H9 (cell line): ENCODE measurements around the gene NRGN. TPM values are rescaled to one million over a fixed set of nuclear protein-coding genes. Genes with fewer than 3 reads are reported as not detected.

Source experiments
- DNase-seq: peaks from one replicate; pipeline ENCODE4 v3.0.0-alpha.2; 2017
- H2AFZ ChIP-seq: one replicate; pipeline ENCODE4 v1.6.1; 2013; ENCODE audit warnings: mild to moderate bottlenecking, low read length, control low read depth, moderate library complexity
- H2AK5ac ChIP-seq: 2 replicates; pipeline ENCODE4 v1.6.1; 2013; ENCODE audit warnings: low read length, control low read depth, mixed read lengths; ENCODE audit not compliant: insufficient read length
- H2BK120ac ChIP-seq: one replicate; pipeline ENCODE4 v1.6.1; 2013; ENCODE audit warnings: low read depth, mild to moderate bottlenecking, low read length, control low read depth, inconsistent platforms; ENCODE audit not compliant: poor library complexity, severe bottlenecking
- H2BK12ac ChIP-seq: 2 replicates; pipeline ENCODE4 v1.6.1; 2013; ENCODE audit warnings: low read length, control low read depth, mixed read lengths, low read depth; ENCODE audit not compliant: insufficient read length
- H2BK15ac ChIP-seq: 2 replicates; pipeline ENCODE4 v1.6.1; 2013; ENCODE audit warnings: low read depth, low read length, control low read depth
- H2BK20ac ChIP-seq: one replicate; pipeline ENCODE4 v1.6.1; 2013; ENCODE audit warnings: low read depth, mild to moderate bottlenecking, low read length, control low read depth, inconsistent platforms; ENCODE audit not compliant: poor library complexity, severe bottlenecking
- H2BK5ac ChIP-seq: 2 replicates; pipeline ENCODE4 v1.6.1; 2013; ENCODE audit warnings: low read length, control low read depth, mixed read lengths; ENCODE audit not compliant: insufficient read length
- H3K14ac ChIP-seq: 2 replicates; pipeline ENCODE4 v1.6.1; 2013; ENCODE audit warnings: low read length, control low read depth; ENCODE audit not compliant: insufficient read depth
- H3K18ac ChIP-seq: 2 replicates; pipeline ENCODE4 v1.6.1; 2013; ENCODE audit warnings: low read depth, mild to moderate bottlenecking, mixed read lengths, low read length, control low read depth; ENCODE audit not compliant: insufficient read length
- H3K23ac ChIP-seq: 2 replicates; pipeline ENCODE4 v1.6.1; 2013; ENCODE audit warnings: low read length, control low read depth, mixed read lengths, low read depth; ENCODE audit not compliant: insufficient read length
- H3K23me2 ChIP-seq: 2 replicates; pipeline ENCODE4 v1.6.1; 2013; ENCODE audit warnings: low read depth, mild to moderate bottlenecking, mixed read lengths, low read length, control low read depth; ENCODE audit not compliant: insufficient read length, poor library complexity, severe bottlenecking
- H3K27ac ChIP-seq: 2 replicates; pipeline ENCODE4 v1.5.1; 2013; ENCODE audit warnings: low read length, control low read depth, mixed read lengths, low read depth; ENCODE audit not compliant: insufficient read length
- H3K27me3 ChIP-seq: 2 replicates; pipeline ENCODE4 v1.6.1; 2013; ENCODE audit warnings: low read length, control low read depth, inconsistent platforms; ENCODE audit not compliant: insufficient read depth
- H3K4ac ChIP-seq: 2 replicates; pipeline ENCODE4 v1.6.1; 2013; ENCODE audit warnings: low read depth, mild to moderate bottlenecking, control low read depth, inconsistent platforms, low read length, moderate library complexity
- H3K4me1 ChIP-seq: 2 replicates; pipeline ENCODE4 v1.6.1; 2013; ENCODE audit warnings: low read length, control low read depth, inconsistent platforms; ENCODE audit not compliant: insufficient read depth
- H3K4me2 ChIP-seq: 2 replicates; pipeline ENCODE4 v1.6.1; 2013; ENCODE audit warnings: low read length, control low read depth, mixed read lengths; ENCODE audit not compliant: insufficient read length, insufficient read depth
- H3K56ac ChIP-seq: 2 replicates; pipeline ENCODE4 v1.6.1; 2013; ENCODE audit warnings: low read depth, mild to moderate bottlenecking, mixed read lengths, low read length, control low read depth; ENCODE audit not compliant: insufficient read length
- H3K79me1 ChIP-seq: 2 replicates; pipeline ENCODE4 v1.6.1; 2013; ENCODE audit warnings: low read depth, mild to moderate bottlenecking, moderate library complexity, low read length, control low read depth, inconsistent platforms; ENCODE audit not compliant: insufficient read depth, poor library complexity, severe bottlenecking
- H3K79me2 ChIP-seq: 2 replicates; pipeline ENCODE4 v1.6.1; 2013; ENCODE audit warnings: low read length, control low read depth, inconsistent platforms; ENCODE audit not compliant: insufficient read depth
- H3K9ac ChIP-seq: 2 replicates; pipeline ENCODE4 v1.6.1; 2013; ENCODE audit warnings: low read length, control low read depth, mixed read lengths; ENCODE audit not compliant: insufficient read length; ENCODE audit errors: extremely low read depth
- H3K9me3 ChIP-seq: one replicate; pipeline ENCODE4 v1.6.1; 2013; ENCODE audit warnings: low read depth, low read length, inconsistent platforms; ENCODE audit not compliant: control insufficient read depth
- H3T11ph ChIP-seq: one replicate; pipeline ENCODE4 v1.6.1; 2013; ENCODE audit warnings: mild to moderate bottlenecking, low read length, control low read depth, inconsistent platforms
- H4K20me1 ChIP-seq: one replicate; pipeline ENCODE4 v1.6.1; 2013; ENCODE audit not compliant: control insufficient read depth, insufficient read length, insufficient read depth
- H4K5ac ChIP-seq: 2 replicates; pipeline ENCODE4 v1.6.1; 2013; ENCODE audit warnings: low read depth, mild to moderate bottlenecking, mixed read lengths, low read length, control low read depth; ENCODE audit not compliant: insufficient read length
- H4K8ac ChIP-seq: replicated peaks from 2 replicates; pipeline ENCODE4 v1.6.1; 2013; ENCODE audit warnings: low read length, control low read depth, mixed read lengths, low read depth; ENCODE audit not compliant: insufficient read length
- H4K91ac ChIP-seq: 2 replicates; pipeline ENCODE4 v1.6.1; 2013; ENCODE audit warnings: low read depth, mild to moderate bottlenecking, moderate library complexity, mixed read lengths, low read length, control low read depth; ENCODE audit not compliant: insufficient read length
- H3K27ac Mint-ChIP-seq, 3 experiments: 2 replicates in 2 of 3; 3 replicates in 1 of 3; pipeline ENCODE4 v1.8.0; 2020 to 2021; ENCODE audit warnings: mixed read lengths in 3 of 3, mild to moderate bottlenecking in 1 of 3, moderate library complexity in 1 of 3
- H3K27me3 Mint-ChIP-seq: 2 replicates; pipeline ENCODE4 v1.8.0; 2021; ENCODE audit warnings: low read depth, mild to moderate bottlenecking, moderate library complexity, mixed read lengths
- H3K36me3 Mint-ChIP-seq, 3 experiments: 2 replicates in 2 of 3; 3 replicates in 1 of 3; pipeline ENCODE4 v1.8.0; 2020 to 2021; ENCODE audit warnings: low read depth in 3 of 3, mixed read lengths in 3 of 3; ENCODE audit not compliant: insufficient read depth in 1 of 3
- H3K4me1 Mint-ChIP-seq, 2 experiments: 2 replicates each; pipeline ENCODE4 v1.8.0; 2020; ENCODE audit warnings: mixed read lengths in 2 of 2
- H3K4me3 Mint-ChIP-seq, 2 experiments: 2 replicates in 1 of 2; 3 replicates in 1 of 2; pipeline ENCODE4 v1.8.0; 2020 to 2021; ENCODE audit warnings: mild to moderate bottlenecking in 2 of 2, mixed read lengths in 2 of 2, moderate library complexity in 1 of 2
- H3K9me3 Mint-ChIP-seq, 2 experiments: 2 replicates in 1 of 2; 3 replicates in 1 of 2; pipeline ENCODE4 v1.8.0; 2020; ENCODE audit warnings: mild to moderate bottlenecking in 2 of 2, mixed read lengths in 2 of 2, moderate library complexity in 1 of 2
- WGBS: extraction: QIAGEN DNeasy Blood & Tissue Kit; methylation state at CpG from one replicate; pipeline ENCODE4 v1.1.7; 2013; ENCODE audit warnings: missing lambda C conversion rate, low lambda C conversion rate, mixed read lengths; ENCODE audit not compliant: insufficient read length; ENCODE audit errors: extremely low coverage; 5-methylcytosine and 5-hydroxymethylcytosine counted together
- total RNA-seq: library from RNA; stranded (reverse); gene quantifications from 2 replicates; pipeline ENCODE4 v1.2.1, GENCODE V29; 2021
- TF ChIP-seq, protein P1 (sequence below): fragments of 200-600 bp; sonication (generic); conservative IDR thresholded peaks from 3 replicates; pipeline ENCODE4 v1.8.0; 2021; ENCODE audit warnings: antibody characterized with exemption, mild to moderate bottlenecking

Gene NRGN
- total RNA-seq, 1 experiment from 2014 or later = 6.4 TPM

DNA sequence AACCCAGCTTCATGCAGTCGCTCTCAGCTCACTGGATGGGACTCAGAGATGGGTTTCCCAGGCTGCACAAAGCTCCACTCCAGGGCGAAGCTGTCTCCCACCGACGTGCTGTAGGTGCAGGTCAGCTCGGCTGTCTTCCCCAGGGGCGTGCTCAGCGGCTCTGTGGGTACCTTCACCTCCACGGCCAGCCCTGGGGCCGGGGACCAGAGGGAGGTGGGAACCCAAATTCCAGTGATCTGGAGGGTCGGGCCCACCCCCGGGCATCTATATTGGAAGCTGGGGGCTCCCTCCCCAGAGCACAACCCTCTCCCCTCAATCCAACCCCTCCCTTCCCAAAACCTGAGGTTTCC lies 11.6 kb downstream of the NRGN start:
- Histone ChIP-seq H3K4me1 (peaks cover 3% of the 10 kb centered on the region; the same call in 1 of the 2 replicates), H3K27ac (no peak overlapping the region), H3K4ac (no peak overlapping the region), H4K91ac (no peak overlapping the region), H3K9me3 (no peaks in the 10 kb centered on the region), H2AK5ac (no peak overlapping the region), H3K23ac (no peak overlapping the region), H3K18ac (no peak overlapping the region), H3T11ph (no peak overlapping the region), H2BK15ac (no peak overlapping the region), H2BK12ac (no peak overlapping the region), H4K20me1 (no peaks in the 10 kb centered on the region), H3K79me1 (no peaks in the 10 kb centered on the region), H3K14ac (no peak overlapping the region), H3K4me2 (peak overlapping the region; percentile 41), H2BK20ac (no peak overlapping the region), H3K23me2 (peaks cover 9% of the 10 kb centered on the region), H3K27me3 (peaks cover 88% of the 10 kb centered on the region), H3K9ac (no peak overlapping the region), H2AFZ (no peak overlapping the region), H3K79me2 (no peaks in the 10 kb centered on the region), H4K8ac (no peak overlapping the region), H4K5ac (no peak overlapping the region), H2BK5ac (no peak overlapping the region), H2BK120ac (no peak overlapping the region), H3K56ac (no peak overlapping the region)
- no CpG with 5 or more reads among the region's 11 CpGs for WGBS
- peak; percentile 34 for DNase-seq
- Mint-ChIP-seq H3K27ac (no peak overlapping the region), H3K9me3 (peaks cover 3 to 6% of the 10 kb centered on the region in 2 experiments; a peak in 2 of 5 replicates), H3K4me1 (peaks cover 13 to 42% of the 10 kb centered on the region in 2 experiments), H3K4me3 (peak overlapping the region in 1 of 2 experiments; percentile 67; a peak in 1 of 5 replicates), H3K36me3 (no peaks in the 10 kb centered on the region; a peak in 2 of 7 replicates), H3K27me3 (peaks cover 64% of the 10 kb centered on the region)
- TF ChIP-seq, protein P1, sequence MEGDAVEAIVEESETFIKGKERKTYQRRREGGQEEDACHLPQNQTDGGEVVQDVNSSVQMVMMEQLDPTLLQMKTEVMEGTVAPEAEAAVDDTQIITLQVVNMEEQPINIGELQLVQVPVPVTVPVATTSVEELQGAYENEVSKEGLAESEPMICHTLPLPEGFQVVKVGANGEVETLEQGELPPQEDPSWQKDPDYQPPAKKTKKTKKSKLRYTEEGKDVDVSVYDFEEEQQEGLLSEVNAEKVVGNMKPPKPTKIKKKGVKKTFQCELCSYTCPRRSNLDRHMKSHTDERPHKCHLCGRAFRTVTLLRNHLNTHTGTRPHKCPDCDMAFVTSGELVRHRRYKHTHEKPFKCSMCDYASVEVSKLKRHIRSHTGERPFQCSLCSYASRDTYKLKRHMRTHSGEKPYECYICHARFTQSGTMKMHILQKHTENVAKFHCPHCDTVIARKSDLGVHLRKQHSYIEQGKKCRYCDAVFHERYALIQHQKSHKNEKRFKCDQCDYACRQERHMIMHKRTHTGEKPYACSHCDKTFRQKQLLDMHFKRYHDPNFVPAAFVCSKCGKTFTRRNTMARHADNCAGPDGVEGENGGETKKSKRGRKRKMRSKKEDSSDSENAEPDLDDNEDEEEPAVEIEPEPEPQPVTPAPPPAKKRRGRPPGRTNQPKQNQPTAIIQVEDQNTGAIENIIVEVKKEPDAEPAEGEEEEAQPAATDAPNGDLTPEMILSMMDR = no peak
